IPS DF 6.9 (cell line): ENCODE results near the gene GLS2.
"Not testable (repeated sequence)": the region's sequence is repeated elsewhere in the genome, so short reads cannot be mapped to it uniquely, and the experiment has no call there.

ENCODE experiments used
- DNase-seq: peaks from one replicate; pipeline ENCODE4 v3.0.0-alpha.2; 2013; ENCODE audit warnings: low read depth, low spot score
- H3K27ac ChIP-seq: one replicate; pipeline ENCODE4 v1.5.1; 2013; ENCODE audit warnings: low read length, control low read depth
- H3K27me3 ChIP-seq: 2 replicates; pipeline ENCODE4 v1.6.1; 2013; ENCODE audit warnings: mild to moderate bottlenecking, low read length; ENCODE audit not compliant: control insufficient read depth, insufficient read depth
- H3K36me3 ChIP-seq: 2 replicates; pipeline ENCODE4 v1.6.1; 2013; ENCODE audit warnings: low read length; ENCODE audit not compliant: control insufficient read depth, insufficient read depth
- H3K4me1 ChIP-seq: 2 replicates; pipeline ENCODE4 v1.6.1; 2013; ENCODE audit warnings: low read length; ENCODE audit not compliant: control insufficient read depth, insufficient read depth
- H3K4me3 ChIP-seq: 2 replicates; pipeline ENCODE4 v1.5.1; 2013; ENCODE audit warnings: mild to moderate bottlenecking, low read length
- H3K9me3 ChIP-seq: 2 replicates; pipeline ENCODE4 v1.6.1; 2013; ENCODE audit warnings: low read length, inconsistent platforms; ENCODE audit not compliant: control insufficient read depth, insufficient read depth
- WGBS: extraction: QIAGEN DNeasy Blood & Tissue Kit; methylation state at CpG from one replicate; pipeline ENCODE4 v1.1.7; 2013; ENCODE audit warnings: mixed read lengths, missing lambda C conversion rate; ENCODE audit not compliant: insufficient read length, insufficient coverage; 5-methylcytosine and 5-hydroxymethylcytosine counted together

Gene GLS2

GRCh38 chr12:56493409-56494105 is 5.6 kb upstream of the GLS2 start:
- not testable (repeated sequence) for H3K9me3 ChIP-seq, H3K27me3 ChIP-seq, H3K27ac ChIP-seq, H3K36me3 ChIP-seq, H3K4me3 ChIP-seq, H3K4me1 ChIP-seq, DNase-seq
- WGBS, result no CpG with 5 or more reads among the region's 31 CpGs

GRCh38 chr12:56490360-56490759 is 2.4 kb upstream of the GLS2 start:
- Histone ChIP-seq H3K9me3 (no peaks in the 10 kb centered on the region; the same call in 1 of the 2 replicates), H3K36me3 (no peaks in the 10 kb centered on the region), H3K4me1 (no peaks in the 10 kb centered on the region), H3K27ac (no peak overlapping the region), H3K27me3 (peaks cover 6% of the 10 kb centered on the region; the same call in 1 of the 2 replicates), H3K4me3 (no peak overlapping the region)
- no peak for DNase-seq

- H3K27ac ChIP-seq, result no peak overlapping the region
- peak overlapping the region; percentile 59; the same call in 1 of the 2 replicates for H3K4me3 ChIP-seq
- peaks cover 6% of the 10 kb centered on the region; the same call in 1 of the 2 replicates for H3K27me3 ChIP-seq
- no peaks in the 10 kb centered on the region for H3K36me3 ChIP-seq
- no peaks in the 10 kb centered on the region for H3K4me1 ChIP-seq
- WGBS, result no CpG with 5 or more reads among the region's 44 CpGs
- DNase-seq, result no peak
- no peaks in the 10 kb centered on the region for H3K9me3 ChIP-seq
These were observed 417 bp downstream of the GLS2 start for GRCh38 chr12:56487448-56488040.

- Histone ChIP-seq H3K36me3 (no peaks in the 10 kb centered on the region), H3K4me1 (no peaks in the 10 kb centered on the region), H3K27ac (no peak overlapping the region), H3K4me3 (no peak overlapping the region), H3K27me3 (peaks cover 6% of the 10 kb centered on the region; the same call in 1 of the 2 replicates), H3K9me3 (no peaks in the 10 kb centered on the region)
- no peak for DNase-seq
- no CpG with 5 or more reads among the region's 12 CpGs for WGBS
These were observed 1.3 kb downstream of the GLS2 start for GRCh38 chr12:56486694-56487093.

GRCh38 chr12:56484566-56484965 is 3.4 kb downstream of the GLS2 start:
- H3K4me1 ChIP-seq, result no peaks in the 10 kb centered on the region
- no peak overlapping the region for H3K4me3 ChIP-seq
- no peaks in the 10 kb centered on the region for H3K9me3 ChIP-seq
- no peaks in the 10 kb centered on the region for H3K36me3 ChIP-seq
- no peak overlapping the region for H3K27ac ChIP-seq
- DNase-seq, result no peak
- no CpG with 5 or more reads among the region's 1 CpG for WGBS
- peaks cover 6% of the 10 kb centered on the region; the same call in 1 of the 2 replicates for H3K27me3 ChIP-seq

- 0 out of 2 replicates have a peak, but pooled peaks cover 2% of the 10 kb centered on the region for H3K4me1 ChIP-seq
- no peaks in the 10 kb centered on the region for H3K27me3 ChIP-seq
- H3K4me3 ChIP-seq, result no peak overlapping the region
- WGBS, result no CpG with 5 or more reads among the region's 7 CpGs
- H3K36me3 ChIP-seq, result no peaks in the 10 kb centered on the region
- no peaks in the 10 kb centered on the region for H3K9me3 ChIP-seq
- no peak overlapping the region for H3K27ac ChIP-seq
- DNase-seq, result no peak
These were observed 8.3 kb downstream of the GLS2 start for GRCh38 chr12:56479625-56480024.

- H3K27ac ChIP-seq, result no peak overlapping the region
- WGBS, result no CpG with 5 or more reads among the region's 6 CpGs
- H3K36me3 ChIP-seq, result no peaks in the 10 kb centered on the region
- H3K4me3 ChIP-seq, result no peak overlapping the region
- no peaks in the 10 kb centered on the region for H3K27me3 ChIP-seq
- no peak for DNase-seq
- 0 out of 2 replicates have a peak, but pooled peaks cover 2% of the 10 kb centered on the region for H3K4me1 ChIP-seq
- no peaks in the 10 kb centered on the region for H3K9me3 ChIP-seq
These were observed 10.3 kb downstream of the GLS2 start for GRCh38 chr12:56477521-56478225.

GRCh38 chr12:56476972-56477432 is 11.0 kb downstream of the GLS2 start:
- whole genome bisulfite sequencing, result no CpG with 5 or more reads among the region's 1 CpG
- Histone ChIP-seq H3K27me3 (no peaks in the 10 kb centered on the region), H3K27ac (no peak overlapping the region), H3K36me3 (no peaks in the 10 kb centered on the region), H3K4me3 (no peak overlapping the region), H3K9me3 (no peaks in the 10 kb centered on the region), H3K4me1 (0 out of 2 replicates have a peak, but pooled peaks cover 2% of the 10 kb centered on the region)
- no peak for DNase-seq

- H3K27ac ChIP-seq, result no peak overlapping the region
- H3K4me1 ChIP-seq, result 0 out of 2 replicates have a peak, but pooled peaks cover 2% of the 10 kb centered on the region
- H3K4me3 ChIP-seq, result no peak overlapping the region
- H3K9me3 ChIP-seq, result no peaks in the 10 kb centered on the region
- no peak for DNase-seq
- WGBS, result no CpG with 5 or more reads among the region's 6 CpGs
- peaks cover 3% of the 10 kb centered on the region; the same call in 1 of the 2 replicates for H3K36me3 ChIP-seq
- no peaks in the 10 kb centered on the region for H3K27me3 ChIP-seq
These were observed 11.8 kb downstream of the GLS2 start for GRCh38 chr12:56476143-56476542.

- H3K36me3 ChIP-seq, result peaks cover 3% of the 10 kb centered on the region; the same call in 1 of the 2 replicates
- H3K27me3 ChIP-seq, result no peaks in the 10 kb centered on the region
- no CpG with 5 or more reads among the region's 9 CpGs for WGBS
- no peak overlapping the region for H3K27ac ChIP-seq
- no peak for DNase-seq
- 0 out of 2 replicates have a peak, but pooled peaks cover 2% of the 10 kb centered on the region for H3K4me1 ChIP-seq
- H3K9me3 ChIP-seq, result no peaks in the 10 kb centered on the region
- H3K4me3 ChIP-seq, result no peak overlapping the region
These were observed 13.6 kb downstream of the GLS2 start for GRCh38 chr12:56474389-56474788.
